Measurements from ENCODE around the gene PLCB4.

PLCB4 gene

DNA sequence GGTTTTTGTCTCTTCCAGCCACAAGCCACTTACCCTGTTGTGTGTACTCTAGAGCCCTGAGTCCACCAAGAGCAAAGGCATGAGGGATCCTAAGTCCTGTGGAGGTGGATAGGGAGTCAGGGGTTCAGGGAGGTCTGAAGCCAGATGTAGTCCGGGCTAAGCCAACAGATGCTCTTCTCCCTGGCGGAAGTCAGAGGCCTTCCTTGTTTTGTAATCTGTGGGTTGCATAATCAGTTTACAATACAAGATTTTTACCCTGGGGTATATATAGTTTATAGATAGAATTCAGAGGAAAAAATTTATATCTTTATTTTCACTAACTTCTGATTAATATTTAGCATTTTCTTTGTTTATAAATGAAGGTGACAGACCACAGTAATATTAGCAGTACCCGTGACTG lies 454.7 kb downstream of the PLCB4 start:
- DNase-seq (ENCODE audit: low read depth), result no peak

All from T follicular helper cell (primary cell).